Measurements from ENCODE around the gene RALY. TPM values are rescaled to one million over a fixed set of nuclear protein-coding genes. Genes with fewer than 3 reads are reported as not detected.

RALY gene
- total RNA-seq, 1 experiment from 2014 or later: 185 TPM

DNA sequence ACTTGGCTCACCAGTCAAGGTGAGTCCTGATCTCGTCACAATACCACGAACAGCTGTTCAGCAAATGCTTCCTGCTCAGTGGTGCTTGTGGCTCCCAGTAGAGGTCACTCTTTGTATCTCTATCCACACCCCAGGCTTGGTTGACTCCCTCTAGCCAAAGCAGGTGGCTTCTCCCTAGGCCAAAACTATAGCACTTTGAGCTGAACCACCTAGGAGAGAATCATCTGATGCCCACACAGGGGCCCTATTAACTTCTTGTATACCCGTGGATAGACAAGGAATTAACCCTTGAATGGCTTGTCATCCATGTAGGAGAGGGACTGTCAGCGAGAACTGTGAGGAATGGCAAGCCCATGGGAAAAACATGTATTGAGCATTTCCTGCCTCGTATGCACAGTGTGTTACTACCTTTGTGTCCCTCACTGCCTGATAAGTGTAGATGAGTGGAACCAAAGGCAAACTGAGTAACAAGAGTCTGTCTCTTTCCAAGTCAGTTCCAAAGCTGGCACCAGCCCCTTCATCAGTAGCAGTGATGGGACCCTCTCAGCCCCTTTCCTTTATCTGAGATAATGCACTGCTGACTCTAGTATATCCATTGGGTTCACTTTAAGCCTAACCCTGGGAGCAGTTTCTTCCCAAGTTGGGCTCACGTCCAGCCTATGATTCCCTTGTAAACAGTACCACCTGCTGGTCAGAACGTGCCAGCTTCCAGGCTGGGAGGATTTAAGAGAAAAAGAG is 75.8 kb downstream of the RALY start:
- CTCF ChIA-PET: interaction anchor here (0.6 to 1.2 kb wide), 4 partner anchors 59 to 453 kb away, joined by 3 to 4 read pairs (median 3); no protein-coding TSS in a partner anchor
- Histone ChIP-seq H3K36me3 (ENCODE audit: insufficient read depth, low read length, poor library complexity, severe bottlenecking) (peaks cover 10% of the 10 kb centered on the region), H3K27ac (ENCODE audit: low read depth, low read length, poor library complexity, severe bottlenecking) (peak overlapping the region; percentile 13), H3K4me3 (ENCODE audit: low read depth, low read length, poor library complexity, severe bottlenecking) (no peak overlapping the region), H3K4me1 (ENCODE audit: insufficient read depth, low read length, poor library complexity, severe bottlenecking) (peaks cover 51% of the 10 kb centered on the region), H3K9me3 (ENCODE audit: low read depth, low read length, poor library complexity, severe bottlenecking) (no peaks in the 10 kb centered on the region), H3K27me3 (replicated peaks; ENCODE audit: insufficient read depth, low read depth, low read length, poor library complexity) (no peaks in the 10 kb centered on the region)
- peak; percentile 91 for DNase-seq (ENCODE audit: low spot score)
- POLR2A ChIA-PET (ENCODE audit: low non-redundant PET): interaction anchor here (0.6 kb wide), 1 partner anchor 668 kb away, joined by 3 read pairs; no protein-coding TSS in a partner anchor
- TF ChIP-seq, protein P1, sequence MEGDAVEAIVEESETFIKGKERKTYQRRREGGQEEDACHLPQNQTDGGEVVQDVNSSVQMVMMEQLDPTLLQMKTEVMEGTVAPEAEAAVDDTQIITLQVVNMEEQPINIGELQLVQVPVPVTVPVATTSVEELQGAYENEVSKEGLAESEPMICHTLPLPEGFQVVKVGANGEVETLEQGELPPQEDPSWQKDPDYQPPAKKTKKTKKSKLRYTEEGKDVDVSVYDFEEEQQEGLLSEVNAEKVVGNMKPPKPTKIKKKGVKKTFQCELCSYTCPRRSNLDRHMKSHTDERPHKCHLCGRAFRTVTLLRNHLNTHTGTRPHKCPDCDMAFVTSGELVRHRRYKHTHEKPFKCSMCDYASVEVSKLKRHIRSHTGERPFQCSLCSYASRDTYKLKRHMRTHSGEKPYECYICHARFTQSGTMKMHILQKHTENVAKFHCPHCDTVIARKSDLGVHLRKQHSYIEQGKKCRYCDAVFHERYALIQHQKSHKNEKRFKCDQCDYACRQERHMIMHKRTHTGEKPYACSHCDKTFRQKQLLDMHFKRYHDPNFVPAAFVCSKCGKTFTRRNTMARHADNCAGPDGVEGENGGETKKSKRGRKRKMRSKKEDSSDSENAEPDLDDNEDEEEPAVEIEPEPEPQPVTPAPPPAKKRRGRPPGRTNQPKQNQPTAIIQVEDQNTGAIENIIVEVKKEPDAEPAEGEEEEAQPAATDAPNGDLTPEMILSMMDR (conservative IDR thresholded peaks at IDR 0.05; ENCODE audit: low read depth, low read length): peak; percentile 86
- no peak for TF ChIP-seq EZH2 (IDR thresholded peaks at IDR 0.05; ENCODE audit: borderline replicate concordance, low read depth, low read length, poor library complexity, severe bottlenecking)
- no TSS peak for BruUV-seq (replicated peaks)
- intact Hi-C loops (cut with micrococcal nuclease; ENCODE audit: unreplicated experiment): loop anchor here (1.0 to 5.0 kb wide), 3 partner anchors 137 to 277 kb away; no protein-coding TSS in a partner anchor

DNA sequence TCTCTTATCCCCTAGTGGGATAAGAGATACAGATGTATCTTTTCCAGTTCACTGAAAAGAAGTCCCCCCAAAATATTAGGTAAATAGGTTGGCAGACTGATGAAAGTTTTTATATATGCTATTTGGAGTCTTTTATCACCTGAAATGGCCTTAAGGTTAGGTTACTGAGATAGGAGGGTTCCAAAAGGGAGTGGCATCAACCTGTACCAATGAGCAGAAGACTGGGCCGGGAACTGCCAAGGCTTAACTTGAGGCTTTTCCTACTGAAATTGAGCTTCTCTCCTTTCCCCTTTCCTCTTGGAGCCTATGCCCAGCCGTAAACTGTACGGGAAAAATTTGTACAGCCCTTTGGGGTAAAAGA is 76.3 kb downstream of the RALY start:
- H3K36me3 ChIP-seq (ENCODE audit: insufficient read depth, low read length, poor library complexity, severe bottlenecking): peaks cover 10% of the 10 kb centered on the region
- TF ChIP-seq, protein P1 (conservative IDR thresholded peaks at IDR 0.05; ENCODE audit: low read depth, low read length): no peak; the same call in 1 of the 2 replicates
- TF ChIP-seq EZH2 (IDR thresholded peaks at IDR 0.05; ENCODE audit: borderline replicate concordance, low read depth, low read length, poor library complexity, severe bottlenecking): no peak
- no peak for DNase-seq (ENCODE audit: low spot score)
- H3K27me3 ChIP-seq (replicated peaks; ENCODE audit: insufficient read depth, low read depth, low read length, poor library complexity): no peaks in the 10 kb centered on the region
- H3K27ac ChIP-seq (ENCODE audit: low read depth, low read length, poor library complexity, severe bottlenecking): no peak overlapping the region
- no TSS peak for BruUV-seq (replicated peaks)
- intact Hi-C loops (cut with micrococcal nuclease; ENCODE audit: unreplicated experiment): loop anchor here (5.0 kb wide), 1 partner anchor 138 kb away; no protein-coding TSS in a partner anchor
- POLR2A ChIA-PET (ENCODE audit: low non-redundant PET): no interaction called here
- H3K4me1 ChIP-seq (ENCODE audit: insufficient read depth, low read length, poor library complexity, severe bottlenecking): peaks cover 48% of the 10 kb centered on the region
- CTCF ChIA-PET: interaction anchor here (0.6 to 1.2 kb wide), 2 partner anchors 59 to 278 kb away, joined by 3 to 4 read pairs; no protein-coding TSS in a partner anchor
- H3K4me3 ChIP-seq (ENCODE audit: low read depth, low read length, poor library complexity, severe bottlenecking): no peak overlapping the region
- no peaks in the 10 kb centered on the region for H3K9me3 ChIP-seq (ENCODE audit: low read depth, low read length, poor library complexity, severe bottlenecking)

DNA sequence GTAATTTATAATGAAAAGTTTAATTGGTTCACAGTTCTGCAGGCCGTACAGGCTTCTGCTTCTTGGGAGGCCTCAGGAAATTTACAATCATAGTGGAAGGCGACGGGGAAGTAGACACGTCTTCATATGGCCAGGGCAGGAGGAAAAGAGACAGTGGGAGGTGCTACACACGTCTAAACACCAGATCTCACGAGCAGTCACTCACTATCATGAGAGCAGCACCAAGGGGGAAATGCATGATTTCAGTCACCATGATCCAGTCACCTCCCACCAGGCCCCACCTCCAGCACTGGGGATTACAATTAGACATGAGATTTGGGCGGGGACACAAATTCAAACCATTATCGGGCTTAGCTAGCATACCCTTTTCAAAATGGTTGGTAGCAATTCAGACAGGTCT is 77.1 kb downstream of the RALY start:
- no peak overlapping the region for H3K27ac ChIP-seq (ENCODE audit: low read depth, low read length, poor library complexity, severe bottlenecking)
- no TSS peak for BruUV-seq (replicated peaks)
- no peak overlapping the region for H3K4me3 ChIP-seq (ENCODE audit: low read depth, low read length, poor library complexity, severe bottlenecking)
- peaks cover 44% of the 10 kb centered on the region for H3K4me1 ChIP-seq (ENCODE audit: insufficient read depth, low read length, poor library complexity, severe bottlenecking)
- CTCF ChIA-PET: interaction anchor here (0.6 kb wide), 1 partner anchor 134 kb away, joined by 3 read pairs; no protein-coding TSS in a partner anchor
- peaks cover 10% of the 10 kb centered on the region for H3K36me3 ChIP-seq (ENCODE audit: insufficient read depth, low read length, poor library complexity, severe bottlenecking)
- no peak for TF ChIP-seq EZH2 (IDR thresholded peaks at IDR 0.05; ENCODE audit: borderline replicate concordance, low read depth, low read length, poor library complexity, severe bottlenecking)
- TF ChIP-seq, protein P1 (conservative IDR thresholded peaks at IDR 0.05; ENCODE audit: low read depth, low read length): no peak
- H3K9me3 ChIP-seq (ENCODE audit: low read depth, low read length, poor library complexity, severe bottlenecking): no peaks in the 10 kb centered on the region
- no peaks in the 10 kb centered on the region for H3K27me3 ChIP-seq (replicated peaks; ENCODE audit: insufficient read depth, low read depth, low read length, poor library complexity)
- POLR2A ChIA-PET (ENCODE audit: low non-redundant PET): no interaction called here
- peak; percentile 20 for DNase-seq (ENCODE audit: low spot score)
- intact Hi-C loops (cut with micrococcal nuclease; ENCODE audit: unreplicated experiment): loop anchor here (5.0 kb wide), 1 partner anchor 139 kb away; no protein-coding TSS in a partner anchor
